Neuron (in vitro differentiated cells): Measurements from ENCODE around the gene FRYL.
"Not testable (repeated sequence)": the region's sequence is repeated elsewhere in the genome, so short reads cannot be mapped to it uniquely, and the experiment has no call there.

Experiments
- H2AFZ ChIP-seq: one replicate; pipeline ENCODE4 v1.6.1; 2013; ENCODE audit warnings: low read depth, mild to moderate bottlenecking, inconsistent platforms, low read length, moderate library complexity
- H3K27me3 ChIP-seq: one replicate; pipeline ENCODE4 v1.6.1; 2013; ENCODE audit warnings: low read length; ENCODE audit not compliant: insufficient read depth
- H3K36me3 ChIP-seq: one replicate; pipeline ENCODE4 v1.6.1; 2013; ENCODE audit warnings: low read length; ENCODE audit not compliant: insufficient read depth
- H3K4me1 ChIP-seq: one replicate; pipeline ENCODE4 v1.6.1; 2013; ENCODE audit warnings: low read length; ENCODE audit not compliant: insufficient read depth
- H3K4me3 ChIP-seq: 2 replicates; pipeline ENCODE4 v1.5.1; 2013; ENCODE audit warnings: mild to moderate bottlenecking, low read length, moderate library complexity
- H3K9me3 ChIP-seq: one replicate; pipeline ENCODE4 v1.6.1; 2013; ENCODE audit warnings: low read length

The FRYL gene

DNA sequence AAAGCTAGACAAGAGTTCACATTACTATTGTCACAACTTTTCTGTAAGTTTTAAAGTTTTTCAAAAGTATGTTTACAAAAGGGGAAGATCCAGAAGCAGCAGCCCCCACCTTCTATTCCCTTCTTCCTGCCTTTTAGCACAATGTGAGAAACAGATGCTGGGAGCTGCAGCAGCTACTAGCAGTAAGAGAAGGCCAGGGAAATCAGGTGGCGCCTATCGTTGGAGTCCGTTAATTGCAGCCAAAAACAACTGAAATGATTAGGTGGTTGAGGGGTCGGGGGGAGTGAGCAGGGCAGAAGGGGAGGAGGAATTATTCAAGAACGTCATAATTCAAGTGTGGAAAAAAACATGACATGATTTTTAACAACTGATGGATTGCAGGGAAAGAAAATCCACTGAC lies 27.4 kb downstream of the FRYL start:
- Histone ChIP-seq H2AFZ (no peak overlapping the region), H3K27me3 (no peaks in the 10 kb centered on the region), H3K9me3 (peaks cover 9% of the 10 kb centered on the region), H3K4me1 (peaks cover 9% of the 10 kb centered on the region), H3K36me3 (no peaks in the 10 kb centered on the region), H3K4me3 (no peak overlapping the region)

GRCh38 chr4:48752246-48752645 lies 27.8 kb downstream of the FRYL start:
- Histone ChIP-seq H3K27me3 (no peaks in the 10 kb centered on the region), H3K4me1 (peaks cover 9% of the 10 kb centered on the region), H3K36me3 (no peaks in the 10 kb centered on the region), H2AFZ (no peak overlapping the region), H3K4me3 (no peak overlapping the region), H3K9me3 (peaks cover 9% of the 10 kb centered on the region)

GRCh38 chr4:48748949-48749596 lies 31.0 kb downstream of the FRYL start:
- Histone ChIP-seq H3K9me3 (peaks cover 2% of the 10 kb centered on the region), H3K36me3 (no peaks in the 10 kb centered on the region), H3K4me1 (peaks cover 9% of the 10 kb centered on the region), H2AFZ (no peak overlapping the region), H3K27me3 (no peaks in the 10 kb centered on the region), H3K4me3 (no peak overlapping the region)

GRCh38 chr4:48746608-48747362 lies 33.3 kb downstream of the FRYL start:
- Histone ChIP-seq H2AFZ (no peak overlapping the region), H3K9me3 (no peaks in the 10 kb centered on the region), H3K4me1 (peaks cover 9% of the 10 kb centered on the region), H3K36me3 (no peaks in the 10 kb centered on the region), H3K4me3 (no peak overlapping the region), H3K27me3 (no peaks in the 10 kb centered on the region)

GRCh38 chr4:48745223-48745622 lies 34.9 kb downstream of the FRYL start:
- H3K4me3 ChIP-seq, H3K27me3 ChIP-seq, H2AFZ ChIP-seq, H3K36me3 ChIP-seq, H3K4me1 ChIP-seq, H3K9me3 ChIP-seq: not testable (repeated sequence)

DNA sequence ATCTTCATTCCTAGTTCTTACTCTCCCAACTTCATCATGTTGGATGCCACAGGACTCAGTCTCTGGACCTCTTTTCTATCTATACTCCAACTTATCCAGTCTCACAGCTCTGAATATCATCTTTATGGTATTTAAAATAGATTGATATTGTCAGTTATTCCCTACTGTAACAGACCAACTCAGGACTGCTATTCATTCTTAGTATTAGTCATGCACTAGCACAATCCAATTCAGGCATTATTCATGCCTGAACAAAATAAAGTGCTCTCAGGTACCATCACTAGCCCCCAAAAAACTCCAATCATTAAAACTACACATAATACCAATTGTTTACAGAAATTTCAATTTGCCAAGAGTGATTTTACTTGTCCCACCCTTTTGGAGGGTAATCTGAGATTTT lies 37.7 kb downstream of the FRYL start:
- no peak overlapping the region for H3K4me3 ChIP-seq
- no peaks in the 10 kb centered on the region for H3K9me3 ChIP-seq
- no peak overlapping the region for H2AFZ ChIP-seq
- H3K27me3 ChIP-seq, result no peaks in the 10 kb centered on the region
- no peaks in the 10 kb centered on the region for H3K4me1 ChIP-seq
- H3K36me3 ChIP-seq, result no peaks in the 10 kb centered on the region

- Histone ChIP-seq H3K9me3 (no peaks in the 10 kb centered on the region), H3K27me3 (no peaks in the 10 kb centered on the region), H3K36me3 (no peaks in the 10 kb centered on the region), H3K4me1 (no peaks in the 10 kb centered on the region), H2AFZ (no peak overlapping the region), H3K4me3 (no peak overlapping the region)
Measured at GRCh38 chr4:48739560-48740019, 40.5 kb downstream of the FRYL start.

DNA sequence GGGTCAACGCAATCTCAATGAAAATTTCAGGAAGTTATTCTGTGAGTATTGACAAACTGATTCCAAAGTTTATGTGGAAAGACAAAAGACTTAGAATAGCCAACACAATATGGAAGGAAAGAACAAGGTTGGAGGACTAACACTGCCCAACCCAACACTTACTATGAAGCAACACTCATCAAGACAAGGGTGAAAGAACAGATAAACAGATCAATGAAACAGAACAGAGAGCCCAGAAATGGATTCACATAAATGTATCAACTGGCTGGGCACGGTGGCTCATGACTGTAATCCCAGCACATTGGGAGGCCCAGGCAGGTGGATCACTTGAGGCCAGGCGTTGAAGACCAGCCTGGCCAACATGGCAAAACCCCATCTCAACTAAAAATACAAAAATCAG lies 41.2 kb downstream of the FRYL start:
- Histone ChIP-seq H2AFZ (no peak overlapping the region), H3K4me3 (no peak overlapping the region), H3K36me3 (no peaks in the 10 kb centered on the region), H3K27me3 (no peaks in the 10 kb centered on the region), H3K9me3 (no peaks in the 10 kb centered on the region), H3K4me1 (no peaks in the 10 kb centered on the region)

DNA sequence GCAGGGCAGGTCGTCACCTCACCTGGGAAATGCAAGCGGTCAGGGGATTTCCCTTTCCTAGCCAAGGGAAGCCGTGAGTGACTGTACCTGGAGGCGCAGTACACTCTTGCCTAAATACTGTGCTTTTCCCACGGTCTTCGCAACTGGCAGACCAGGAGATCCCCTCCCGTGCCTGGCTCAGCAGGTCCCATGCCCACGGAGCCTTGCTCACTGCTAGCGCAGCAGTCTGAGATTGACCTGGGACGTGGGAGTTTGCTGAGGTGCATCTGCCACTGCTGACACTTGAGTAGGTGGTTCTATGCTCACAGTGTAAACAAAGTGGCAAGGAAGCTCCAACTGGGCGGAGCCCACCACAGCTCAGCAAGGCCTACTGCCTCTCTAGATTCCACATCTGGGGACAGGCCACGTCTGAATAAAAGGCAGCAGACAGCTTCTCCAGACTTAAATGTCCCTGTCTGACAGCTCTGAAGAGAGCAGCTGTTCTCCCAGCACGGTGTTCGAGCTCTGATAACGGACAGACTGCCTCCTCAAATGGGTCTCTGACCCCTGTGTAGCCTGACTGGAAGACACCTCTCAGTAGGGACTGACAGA lies 51.1 kb downstream of the FRYL start:
- not testable (repeated sequence) for H3K4me1 ChIP-seq, H3K4me3 ChIP-seq, H3K27me3 ChIP-seq, H3K9me3 ChIP-seq, H3K36me3 ChIP-seq, H2AFZ ChIP-seq

- Histone ChIP-seq H3K9me3 (peaks cover 5% of the 10 kb centered on the region), H3K4me3 (no peak overlapping the region), H3K4me1 (no peaks in the 10 kb centered on the region), H3K27me3 (no peaks in the 10 kb centered on the region), H2AFZ (no peak overlapping the region), H3K36me3 (peaks cover 2% of the 10 kb centered on the region)
Measured at GRCh38 chr4:48727666-48728459, 52.2 kb downstream of the FRYL start.

DNA sequence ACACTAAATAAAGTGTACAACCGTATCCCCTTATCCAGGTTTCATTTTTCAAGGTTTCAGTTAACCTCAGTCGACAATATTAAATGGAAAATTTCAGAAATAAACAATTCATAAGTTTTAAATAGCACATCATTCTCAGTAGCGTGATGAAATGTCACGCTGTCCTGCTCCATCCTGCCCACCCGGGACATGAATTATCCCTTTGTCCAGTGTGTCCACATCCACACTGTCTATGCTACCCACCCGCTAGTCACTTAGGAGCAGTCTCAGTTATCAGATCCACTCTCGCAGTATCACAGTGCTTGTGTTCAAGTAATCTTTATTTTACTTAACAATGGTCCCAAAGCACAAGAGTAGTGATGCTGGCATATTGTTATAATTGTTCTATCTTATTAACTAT lies 54.7 kb downstream of the FRYL start:
- Histone ChIP-seq H3K36me3 (peaks cover 2% of the 10 kb centered on the region), H3K9me3 (peaks cover 5% of the 10 kb centered on the region), H3K4me1 (no peaks in the 10 kb centered on the region), H3K27me3 (no peaks in the 10 kb centered on the region), H2AFZ (no peak overlapping the region), H3K4me3 (no peak overlapping the region)

DNA sequence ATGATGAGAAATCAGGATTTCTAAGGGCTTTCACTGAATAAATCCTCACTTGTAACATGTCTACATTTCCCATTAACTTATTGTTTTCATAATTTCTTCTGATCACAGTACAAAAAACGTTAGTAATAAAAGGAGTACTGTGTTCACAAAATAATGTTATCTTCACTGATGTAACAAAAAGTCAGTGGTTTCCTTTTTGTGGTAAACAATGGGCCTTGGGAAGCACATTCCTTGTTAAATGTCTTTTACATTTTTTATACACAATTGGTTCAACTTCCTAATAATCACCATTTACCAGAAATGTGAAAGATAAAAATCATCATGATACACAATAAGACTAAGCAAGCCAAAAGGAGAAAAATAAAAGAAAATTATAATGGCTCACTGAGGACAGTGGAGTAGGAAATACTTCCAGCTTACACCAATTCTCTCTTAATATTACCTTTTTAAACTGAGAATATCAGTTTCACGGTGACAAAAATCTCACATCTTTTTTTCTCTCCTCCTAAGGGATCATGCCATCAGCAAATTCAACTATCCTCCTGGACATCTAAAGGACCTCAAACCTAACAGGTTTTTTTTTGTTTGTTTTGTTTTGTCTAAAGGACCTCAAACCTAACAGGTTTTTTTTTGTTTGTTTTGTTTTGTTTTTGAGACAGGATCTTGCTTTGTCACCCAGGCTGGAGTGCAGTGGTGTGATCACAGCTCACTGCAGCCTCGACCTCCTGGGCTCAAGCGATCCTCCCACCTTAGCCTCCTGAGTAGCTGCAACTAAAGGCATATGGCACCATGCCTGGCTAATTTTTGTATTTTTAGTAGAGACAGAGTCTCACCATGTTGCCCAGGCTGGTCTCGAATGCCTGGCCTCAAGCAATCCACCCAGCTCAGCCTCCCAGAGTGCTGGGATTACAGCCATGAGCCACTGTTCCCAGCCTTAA lies 57.3 kb downstream of the FRYL start:
- Histone ChIP-seq H3K36me3 (no peaks in the 10 kb centered on the region), H3K4me1 (peaks cover 9% of the 10 kb centered on the region), H2AFZ (no peak overlapping the region), H3K27me3 (no peaks in the 10 kb centered on the region), H3K9me3 (no peaks in the 10 kb centered on the region), H3K4me3 (no peak overlapping the region)
